ENCODE data around the gene EMP1. TPM values are rescaled to one million over a fixed set of nuclear protein-coding genes. Genes with fewer than 3 reads are reported as not detected.

EMP1 gene
- total and polyA plus RNA-seq, 2 of the 8 experiments (the other 6 are each of a cell fraction or from before 2014, with no cell fraction given) = 0.17 to 0.65 TPM

DNA sequence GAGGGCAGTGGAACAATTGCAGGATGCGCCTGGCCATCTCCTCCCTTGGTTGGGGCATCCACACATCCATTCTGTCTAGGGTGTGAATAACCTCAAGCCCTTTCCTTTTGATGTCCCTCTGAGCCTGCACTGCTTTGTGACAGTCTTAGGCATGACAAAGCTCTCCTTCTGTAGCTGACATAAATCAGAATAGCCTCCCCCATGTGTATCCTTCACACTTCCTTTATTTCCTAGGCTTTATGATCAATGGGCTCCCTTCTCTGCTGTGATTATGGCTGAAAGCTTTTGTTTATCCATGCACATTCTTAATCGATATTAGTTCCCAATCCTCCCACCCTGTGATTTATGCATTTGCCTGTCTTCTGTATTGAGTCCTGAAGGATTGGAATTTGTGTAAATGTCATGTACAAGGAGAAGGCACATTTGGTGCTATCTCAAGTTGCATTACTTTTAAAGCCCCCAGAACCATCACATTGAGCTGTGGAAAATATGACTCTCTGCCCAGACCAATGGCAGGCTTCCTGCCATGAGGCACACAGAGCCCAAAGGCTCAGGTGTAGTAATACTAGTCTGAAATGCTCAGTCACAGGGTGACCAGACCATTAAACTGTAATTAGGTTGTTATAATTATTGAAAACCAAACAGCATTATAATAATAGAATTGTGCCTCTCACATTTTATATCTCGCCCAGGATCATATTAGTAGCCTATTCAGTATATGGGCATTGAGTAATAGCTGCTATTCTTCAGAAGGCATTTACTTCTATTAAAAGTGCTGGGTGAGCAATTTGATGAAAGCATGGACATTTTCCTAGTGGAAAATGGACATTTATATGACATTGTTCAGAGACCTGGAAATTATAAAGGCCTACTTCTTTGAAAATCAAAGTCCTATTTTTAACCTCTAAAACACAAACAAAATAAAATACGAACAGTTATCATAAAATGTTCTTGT, 14.0 kb downstream of the EMP1 start:
- H3K79me2 ChIP-seq (ENCODE audit: control insufficient read depth in 1 of 2, insufficient read depth in 2 of 2, low read length in 2 of 2) = no peaks in the 10 kb centered on the region
- no peak overlapping the region for H2AK5ac ChIP-seq (ENCODE audit: low read depth, low read length)
- no peaks in the 10 kb centered on the region for H3K27me3 ChIP-seq (replicated peaks in 1 of 4; ENCODE audit: control insufficient read depth in 3 of 4, extremely low read depth in 1 of 4, insufficient read depth in 3 of 4, low read length in 3 of 4)
- peaks cover 3 to 15% (median 5%) of the 10 kb centered on the region in 4 experiments; a peak in 4 of 7 replicates for H3K4me1 ChIP-seq (replicated peaks in 1 of 4; ENCODE audit: control insufficient read depth in 3 of 4, insufficient read depth in 4 of 4, low read length in 3 of 4)
- no peak overlapping the region for H2BK15ac ChIP-seq (ENCODE audit: low read length)
- H4K8ac ChIP-seq (ENCODE audit: extremely low read depth, insufficient read depth, low read length) = no peak overlapping the region
- H3K23ac ChIP-seq (ENCODE audit: insufficient read length) = no peak overlapping the region
- H3K36me3 ChIP-seq (ENCODE audit: control insufficient read depth in 2 of 4, insufficient read depth in 4 of 4, low read length in 3 of 4) = no peaks in the 10 kb centered on the region
- H3K18ac ChIP-seq (ENCODE audit: extremely low read depth, low read length) = no peak overlapping the region
- no peak overlapping the region for H4K91ac ChIP-seq (replicated peaks; ENCODE audit: insufficient read length, low read length)
- FAIRE-seq (no peak), DNase-seq (ENCODE audit: low read depth in 1 of 2, low spot score in 2 of 2) (no peak)
- H3K56ac ChIP-seq (replicated peaks; ENCODE audit: insufficient read length, low read depth, low read length) = no peak overlapping the region
- ChIA-PET CTCF (ENCODE audit: partially characterized antibody) (interaction anchor here (0.8 to 10.8 kb wide), 28 partner anchors 15 to 397 kb away, joined by 3 to 162 read pairs (median 9); partner anchors contain the start of genes DDX47, GPRC5A and GSG1), POLR2A (ENCODE audit: partially characterized antibody) (interaction anchor here (1.1 kb wide), 1 partner anchor 122 kb away, joined by 3 read pairs; no protein-coding TSS in a partner anchor)
- H2BK12ac ChIP-seq (ENCODE audit: low read depth, low read length) = peak overlapping the region; percentile 35; the same call in 1 of the 2 replicates
- no peak overlapping the region for H2BK120ac ChIP-seq (replicated peaks; ENCODE audit: low read depth, low read length)
- no peak overlapping the region for H3K4ac ChIP-seq (replicated peaks; ENCODE audit: insufficient read length, low read depth, low read length)
- 81% methylated on average over 4 of the region's 4 CpGs; no CpG with 5 or more reads in 1 of the 2 experiments for WGBS, 2 experiments (ENCODE audit: extremely low coverage in 1 of 2, insufficient coverage in 1 of 2, insufficient read length in 1 of 2, insufficient replicate concordance in 2 of 2, low coverage in 1 of 2, low lambda C conversion rate in 2 of 2, missing lambda C conversion rate in 1 of 2)
- H3K14ac ChIP-seq (ENCODE audit: insufficient read length) = no peak overlapping the region
- H3K9me3 ChIP-seq (ENCODE audit: insufficient read depth in 2 of 2, low read depth in 1 of 2, low read length in 1 of 2) = no peaks in the 10 kb centered on the region
- no peaks in the 10 kb centered on the region for H3K79me1 ChIP-seq (ENCODE audit: low read depth, low read length)
- H4K5ac ChIP-seq (ENCODE audit: insufficient read length, low read depth, low read length) = no peak overlapping the region
- H3K27ac ChIP-seq (ENCODE audit: low read depth, low read length) = no peak overlapping the region
- H3K4me3 ChIP-seq (ENCODE audit: extremely low read depth in 1 of 4, insufficient read depth in 2 of 4, low read depth in 3 of 4, low read length in 4 of 4) = no peak overlapping the region
- H2BK20ac ChIP-seq (ENCODE audit: low read length) = no peak overlapping the region
- H3K9ac ChIP-seq (replicated peaks in 1 of 4; ENCODE audit: extremely low read depth in 1 of 4, low read depth in 3 of 4, low read length in 3 of 4) = no peak overlapping the region
- H2BK5ac ChIP-seq (ENCODE audit: low read depth, low read length) = no peak overlapping the region
- H3K23me2 ChIP-seq (ENCODE audit: low read depth, low read length) = no peaks in the 10 kb centered on the region
- H4K20me1 ChIP-seq (replicated peaks in 1 of 2; ENCODE audit: control insufficient read depth in 1 of 2, insufficient read depth in 2 of 2, low read length in 2 of 2) = no peaks in the 10 kb centered on the region
- H2AFZ ChIP-seq (ENCODE audit: low read length) = no peak overlapping the region
- H3K4me2 ChIP-seq (ENCODE audit: insufficient read depth in 1 of 2, low read depth in 2 of 2, low read length in 2 of 2) = no peak overlapping the region
- no peak for TF ChIP-seq ZNF274 (IDR thresholded peaks at IDR 0.05; ENCODE audit: borderline replicate concordance, extremely low read depth, low read length)
- TF ChIP-seq RNF2 (IDR thresholded peaks at IDR 0.05; ENCODE audit: borderline replicate concordance, low read depth, low read length, missing control alignments, poor library complexity, severe bottlenecking) = no peak
- TF ChIP-seq MAFK (IDR thresholded peaks at IDR 0.05; ENCODE audit: low read depth, low read length) = no peak
- TF ChIP-seq SIN3A (conservative IDR thresholded peaks at IDR 0.05 in 1 of 2, IDR thresholded peaks at IDR 0.05 in 1 of 2; ENCODE audit: low read depth in 1 of 2, low read length in 2 of 2) = no peak
- no peak for TF ChIP-seq TAF1 (IDR thresholded peaks at IDR 0.05; ENCODE audit: low read depth, low read length)
- TF ChIP-seq, protein P1, sequence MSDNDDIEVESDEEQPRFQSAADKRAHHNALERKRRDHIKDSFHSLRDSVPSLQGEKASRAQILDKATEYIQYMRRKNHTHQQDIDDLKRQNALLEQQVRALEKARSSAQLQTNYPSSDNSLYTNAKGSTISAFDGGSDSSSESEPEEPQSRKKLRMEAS (IDR thresholded peaks at IDR 0.05) = no peak
- no peak for TF ChIP-seq ASH2L (IDR thresholded peaks at IDR 0.05; ENCODE audit: low read length)
- TF ChIP-seq GTF2F1 (IDR thresholded peaks at IDR 0.05; ENCODE audit: borderline replicate concordance, low read depth, low read length) = no peak
- no peak for TF ChIP-seq SP2 (IDR thresholded peaks at IDR 0.05; ENCODE audit: low read length)
- no peak for TF ChIP-seq NANOG (IDR thresholded peaks at IDR 0.05; ENCODE audit: insufficient read depth, low read depth, low read length, poor library complexity, severe bottlenecking)
- TF ChIP-seq YY1 (IDR thresholded peaks at IDR 0.05; ENCODE audit: low read depth, low read length) = no peak

Measured in H1 (cell line).